H9 (cell line): ENCODE measurements around the gene UNC5C. TPM values are rescaled to one million over a fixed set of nuclear protein-coding genes. Genes with fewer than 3 reads are reported as not detected.

Experiments used
- DNase-seq: peaks from one replicate; pipeline ENCODE4 v3.0.0-alpha.2; 2017
- H2AFZ ChIP-seq: one replicate; pipeline ENCODE4 v1.6.1; 2013; ENCODE audit warnings: mild to moderate bottlenecking, low read length, control low read depth, moderate library complexity
- H2AK5ac ChIP-seq: 2 replicates; pipeline ENCODE4 v1.6.1; 2013; ENCODE audit warnings: low read length, control low read depth, mixed read lengths; ENCODE audit not compliant: insufficient read length
- H2BK120ac ChIP-seq: one replicate; pipeline ENCODE4 v1.6.1; 2013; ENCODE audit warnings: low read depth, mild to moderate bottlenecking, low read length, control low read depth, inconsistent platforms; ENCODE audit not compliant: poor library complexity, severe bottlenecking
- H2BK12ac ChIP-seq: 2 replicates; pipeline ENCODE4 v1.6.1; 2013; ENCODE audit warnings: low read length, control low read depth, mixed read lengths, low read depth; ENCODE audit not compliant: insufficient read length
- H2BK15ac ChIP-seq: 2 replicates; pipeline ENCODE4 v1.6.1; 2013; ENCODE audit warnings: low read depth, low read length, control low read depth
- H2BK20ac ChIP-seq: one replicate; pipeline ENCODE4 v1.6.1; 2013; ENCODE audit warnings: low read depth, mild to moderate bottlenecking, low read length, control low read depth, inconsistent platforms; ENCODE audit not compliant: poor library complexity, severe bottlenecking
- H2BK5ac ChIP-seq: 2 replicates; pipeline ENCODE4 v1.6.1; 2013; ENCODE audit warnings: low read length, control low read depth, mixed read lengths; ENCODE audit not compliant: insufficient read length
- H3K14ac ChIP-seq: 2 replicates; pipeline ENCODE4 v1.6.1; 2013; ENCODE audit warnings: low read length, control low read depth; ENCODE audit not compliant: insufficient read depth
- H3K18ac ChIP-seq: 2 replicates; pipeline ENCODE4 v1.6.1; 2013; ENCODE audit warnings: low read depth, mild to moderate bottlenecking, mixed read lengths, low read length, control low read depth; ENCODE audit not compliant: insufficient read length
- H3K23ac ChIP-seq: 2 replicates; pipeline ENCODE4 v1.6.1; 2013; ENCODE audit warnings: low read length, control low read depth, mixed read lengths, low read depth; ENCODE audit not compliant: insufficient read length
- H3K23me2 ChIP-seq: 2 replicates; pipeline ENCODE4 v1.6.1; 2013; ENCODE audit warnings: low read depth, mild to moderate bottlenecking, mixed read lengths, low read length, control low read depth; ENCODE audit not compliant: insufficient read length, poor library complexity, severe bottlenecking
- H3K27ac ChIP-seq: 2 replicates; pipeline ENCODE4 v1.5.1; 2013; ENCODE audit warnings: low read length, control low read depth, mixed read lengths, low read depth; ENCODE audit not compliant: insufficient read length
- H3K27me3 ChIP-seq: 2 replicates; pipeline ENCODE4 v1.6.1; 2013; ENCODE audit warnings: low read length, control low read depth, inconsistent platforms; ENCODE audit not compliant: insufficient read depth
- H3K4ac ChIP-seq: 2 replicates; pipeline ENCODE4 v1.6.1; 2013; ENCODE audit warnings: low read depth, mild to moderate bottlenecking, control low read depth, inconsistent platforms, low read length, moderate library complexity
- H3K4me1 ChIP-seq: 2 replicates; pipeline ENCODE4 v1.6.1; 2013; ENCODE audit warnings: low read length, control low read depth, inconsistent platforms; ENCODE audit not compliant: insufficient read depth
- H3K4me2 ChIP-seq: 2 replicates; pipeline ENCODE4 v1.6.1; 2013; ENCODE audit warnings: low read length, control low read depth, mixed read lengths; ENCODE audit not compliant: insufficient read length, insufficient read depth
- H3K56ac ChIP-seq: 2 replicates; pipeline ENCODE4 v1.6.1; 2013; ENCODE audit warnings: low read depth, mild to moderate bottlenecking, mixed read lengths, low read length, control low read depth; ENCODE audit not compliant: insufficient read length
- H3K79me1 ChIP-seq: 2 replicates; pipeline ENCODE4 v1.6.1; 2013; ENCODE audit warnings: low read depth, mild to moderate bottlenecking, moderate library complexity, low read length, control low read depth, inconsistent platforms; ENCODE audit not compliant: insufficient read depth, poor library complexity, severe bottlenecking
- H3K79me2 ChIP-seq: 2 replicates; pipeline ENCODE4 v1.6.1; 2013; ENCODE audit warnings: low read length, control low read depth, inconsistent platforms; ENCODE audit not compliant: insufficient read depth
- H3K9ac ChIP-seq: 2 replicates; pipeline ENCODE4 v1.6.1; 2013; ENCODE audit warnings: low read length, control low read depth, mixed read lengths; ENCODE audit not compliant: insufficient read length; ENCODE audit errors: extremely low read depth
- H3K9me3 ChIP-seq: one replicate; pipeline ENCODE4 v1.6.1; 2013; ENCODE audit warnings: low read depth, low read length, inconsistent platforms; ENCODE audit not compliant: control insufficient read depth
- H3T11ph ChIP-seq: one replicate; pipeline ENCODE4 v1.6.1; 2013; ENCODE audit warnings: mild to moderate bottlenecking, low read length, control low read depth, inconsistent platforms
- H4K20me1 ChIP-seq: one replicate; pipeline ENCODE4 v1.6.1; 2013; ENCODE audit not compliant: control insufficient read depth, insufficient read length, insufficient read depth
- H4K5ac ChIP-seq: 2 replicates; pipeline ENCODE4 v1.6.1; 2013; ENCODE audit warnings: low read depth, mild to moderate bottlenecking, mixed read lengths, low read length, control low read depth; ENCODE audit not compliant: insufficient read length
- H4K8ac ChIP-seq: replicated peaks from 2 replicates; pipeline ENCODE4 v1.6.1; 2013; ENCODE audit warnings: low read length, control low read depth, mixed read lengths, low read depth; ENCODE audit not compliant: insufficient read length
- H4K91ac ChIP-seq: 2 replicates; pipeline ENCODE4 v1.6.1; 2013; ENCODE audit warnings: low read depth, mild to moderate bottlenecking, moderate library complexity, mixed read lengths, low read length, control low read depth; ENCODE audit not compliant: insufficient read length
- H3K27ac Mint-ChIP-seq, 3 experiments: 2 replicates in 2 of 3; 3 replicates in 1 of 3; pipeline ENCODE4 v1.8.0; 2020 to 2021; ENCODE audit warnings: mixed read lengths in 3 of 3, mild to moderate bottlenecking in 1 of 3, moderate library complexity in 1 of 3
- H3K27me3 Mint-ChIP-seq: 2 replicates; pipeline ENCODE4 v1.8.0; 2021; ENCODE audit warnings: low read depth, mild to moderate bottlenecking, moderate library complexity, mixed read lengths
- H3K36me3 Mint-ChIP-seq, 3 experiments: 2 replicates in 2 of 3; 3 replicates in 1 of 3; pipeline ENCODE4 v1.8.0; 2020 to 2021; ENCODE audit warnings: low read depth in 3 of 3, mixed read lengths in 3 of 3; ENCODE audit not compliant: insufficient read depth in 1 of 3
- H3K4me1 Mint-ChIP-seq, 2 experiments: 2 replicates each; pipeline ENCODE4 v1.8.0; 2020; ENCODE audit warnings: mixed read lengths in 2 of 2
- H3K4me3 Mint-ChIP-seq, 2 experiments: 2 replicates in 1 of 2; 3 replicates in 1 of 2; pipeline ENCODE4 v1.8.0; 2020 to 2021; ENCODE audit warnings: mild to moderate bottlenecking in 2 of 2, mixed read lengths in 2 of 2, moderate library complexity in 1 of 2
- H3K9me3 Mint-ChIP-seq, 2 experiments: 2 replicates in 1 of 2; 3 replicates in 1 of 2; pipeline ENCODE4 v1.8.0; 2020; ENCODE audit warnings: mild to moderate bottlenecking in 2 of 2, mixed read lengths in 2 of 2, moderate library complexity in 1 of 2
- WGBS: extraction: QIAGEN DNeasy Blood & Tissue Kit; methylation state at CpG from one replicate; pipeline ENCODE4 v1.1.7; 2013; ENCODE audit warnings: missing lambda C conversion rate, low lambda C conversion rate, mixed read lengths; ENCODE audit not compliant: insufficient read length; ENCODE audit errors: extremely low coverage; 5-methylcytosine and 5-hydroxymethylcytosine counted together
- total RNA-seq: library from RNA; stranded (reverse); gene quantifications from 2 replicates; pipeline ENCODE4 v1.2.1, GENCODE V29; 2021
- TF ChIP-seq, protein P1 (sequence below): fragments of 200-600 bp; sonication (generic); conservative IDR thresholded peaks from 3 replicates; pipeline ENCODE4 v1.8.0; 2021; ENCODE audit warnings: antibody characterized with exemption, mild to moderate bottlenecking

UNC5C gene
- total RNA-seq, 1 experiment from 2014 or later = not detected

DNA sequence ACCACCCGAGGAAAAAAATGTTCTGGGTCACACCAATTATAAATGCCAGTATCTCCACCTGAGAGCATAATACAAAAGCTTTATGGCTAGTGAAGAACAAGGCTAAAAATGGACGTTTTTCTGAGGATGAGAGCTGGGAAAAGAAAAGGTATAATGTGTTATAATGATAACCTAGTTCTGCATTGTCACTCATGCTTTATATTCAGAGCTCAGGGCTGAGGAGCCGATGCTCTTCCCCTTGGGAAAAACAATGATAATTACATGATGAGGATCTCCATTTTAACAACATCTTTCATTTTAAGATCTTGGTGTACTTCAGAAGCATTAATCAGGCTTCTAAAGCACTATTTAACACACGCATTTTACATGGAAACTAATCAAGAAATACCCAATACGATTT lies 333.7 kb downstream of the UNC5C start:
- Histone ChIP-seq H2BK120ac (no peak overlapping the region), H3K4me2 (no peak overlapping the region), H3K4ac (no peak overlapping the region), H2AFZ (no peak overlapping the region), H3K27me3 (no peaks in the 10 kb centered on the region), H3K23me2 (no peaks in the 10 kb centered on the region), H3K27ac (no peak overlapping the region), H2BK20ac (no peak overlapping the region), H4K91ac (no peak overlapping the region), H2BK12ac (no peak overlapping the region), H3K9me3 (no peaks in the 10 kb centered on the region), H4K8ac (no peak overlapping the region), H2BK15ac (no peak overlapping the region), H3K79me2 (no peaks in the 10 kb centered on the region), H3K56ac (no peak overlapping the region), H3K23ac (no peak overlapping the region), H2BK5ac (no peak overlapping the region), H3K14ac (no peak overlapping the region), H3T11ph (no peak overlapping the region), H4K5ac (no peak overlapping the region), H2AK5ac (no peak overlapping the region), H4K20me1 (no peaks in the 10 kb centered on the region), H3K4me1 (no peaks in the 10 kb centered on the region), H3K9ac (no peak overlapping the region), H3K79me1 (no peaks in the 10 kb centered on the region), H3K18ac (no peak overlapping the region)
- WGBS = no CpG with 5 or more reads among the region's 5 CpGs
- TF ChIP-seq, protein P1, sequence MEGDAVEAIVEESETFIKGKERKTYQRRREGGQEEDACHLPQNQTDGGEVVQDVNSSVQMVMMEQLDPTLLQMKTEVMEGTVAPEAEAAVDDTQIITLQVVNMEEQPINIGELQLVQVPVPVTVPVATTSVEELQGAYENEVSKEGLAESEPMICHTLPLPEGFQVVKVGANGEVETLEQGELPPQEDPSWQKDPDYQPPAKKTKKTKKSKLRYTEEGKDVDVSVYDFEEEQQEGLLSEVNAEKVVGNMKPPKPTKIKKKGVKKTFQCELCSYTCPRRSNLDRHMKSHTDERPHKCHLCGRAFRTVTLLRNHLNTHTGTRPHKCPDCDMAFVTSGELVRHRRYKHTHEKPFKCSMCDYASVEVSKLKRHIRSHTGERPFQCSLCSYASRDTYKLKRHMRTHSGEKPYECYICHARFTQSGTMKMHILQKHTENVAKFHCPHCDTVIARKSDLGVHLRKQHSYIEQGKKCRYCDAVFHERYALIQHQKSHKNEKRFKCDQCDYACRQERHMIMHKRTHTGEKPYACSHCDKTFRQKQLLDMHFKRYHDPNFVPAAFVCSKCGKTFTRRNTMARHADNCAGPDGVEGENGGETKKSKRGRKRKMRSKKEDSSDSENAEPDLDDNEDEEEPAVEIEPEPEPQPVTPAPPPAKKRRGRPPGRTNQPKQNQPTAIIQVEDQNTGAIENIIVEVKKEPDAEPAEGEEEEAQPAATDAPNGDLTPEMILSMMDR = no peak
- no peaks in the 10 kb centered on the region; the same call in 1 of the 2 replicates for H3K27me3 Mint-ChIP-seq
- no peaks in the 10 kb centered on the region for H3K9me3 Mint-ChIP-seq
- H3K4me1 Mint-ChIP-seq = peaks cover 0 to 3% of the 10 kb centered on the region in 2 experiments; a peak in 1 of 4 replicates
- H3K36me3 Mint-ChIP-seq = no peaks in the 10 kb centered on the region
- no peak overlapping the region for H3K4me3 Mint-ChIP-seq
- no peak for DNase-seq
- H3K27ac Mint-ChIP-seq = no peak overlapping the region
